Skeletal muscle tissue (tissue), 4 donors: ENCODE measurements around the gene WNT1. TPM values are rescaled to one million over a fixed set of nuclear protein-coding genes. Genes with fewer than 3 reads are reported as not detected.

Source experiments
- H3K27ac ChIP-seq: one replicate; pipeline ENCODE4 v1.7.0; 2013; ENCODE audit warnings: mild to moderate bottlenecking, low read depth, low read length, inconsistent platforms
- H3K27me3 ChIP-seq, 3 donors: one replicate each; pipeline ENCODE4 v1.7.0; 2013; ENCODE audit warnings: low read length in 3 of 3; ENCODE audit not compliant: control insufficient read depth in 3 of 3, insufficient read depth in 3 of 3
- H3K36me3 ChIP-seq, 3 donors: one replicate each; pipeline ENCODE4 v1.7.0; 2013; ENCODE audit warnings: low read length in 3 of 3; ENCODE audit not compliant: control insufficient read depth in 3 of 3, insufficient read depth in 3 of 3
- H3K4me1 ChIP-seq, 3 donors: one replicate each; pipeline ENCODE4 v1.7.0; 2013; ENCODE audit warnings: low read length in 3 of 3, mild to moderate bottlenecking in 3 of 3; ENCODE audit not compliant: control insufficient read depth in 3 of 3, insufficient read depth in 3 of 3
- H3K4me3 ChIP-seq, 3 donors: one replicate each; pipeline ENCODE4 v1.7.0; 2013; ENCODE audit warnings: low read length in 3 of 3
- H3K9ac ChIP-seq, 3 donors: one replicate each; pipeline ENCODE4 v1.7.0; 2013; ENCODE audit warnings: low read length in 3 of 3, mild to moderate bottlenecking in 3 of 3, moderate library complexity in 2 of 3, low read depth in 1 of 3
- H3K9me3 ChIP-seq, 3 donors: one replicate each; pipeline ENCODE4 v1.7.0; 2013; ENCODE audit warnings: low read length in 3 of 3; ENCODE audit not compliant: control insufficient read depth in 3 of 3
- total RNA-seq: library from RNA; depleted of rRNA; stranded (reverse); fragments of >200 nt; gene quantifications from one replicate; pipeline ENCODE4 v1.2.3, GENCODE V29; 2014
- donor health status: Osteomylitis.

WNT1 gene
- total RNA-seq, 1 donor from 2014 or later, result not detected

- H3K27me3 ChIP-seq, result no peaks in the 10 kb centered on the region
- H3K4me1 ChIP-seq, result peaks cover 17 to 55% (median 35%) of the 10 kb centered on the region in 3 donors
- H3K9ac ChIP-seq, result peak overlapping the region; percentile 90 to 99 (median 93)
- H3K4me3 ChIP-seq, result peak overlapping the region; percentile 83 to 98 (median 93)
- H3K36me3 ChIP-seq, result peaks cover 15 to 18% (median 16%) of the 10 kb centered on the region in 3 donors
- no peaks in the 10 kb centered on the region for H3K9me3 ChIP-seq
- H3K27ac ChIP-seq, result peak overlapping the region; percentile 99
Observed at GRCh38 chr12:49017891-49018260, 39.8 kb downstream of the WNT1 start.

DNA sequence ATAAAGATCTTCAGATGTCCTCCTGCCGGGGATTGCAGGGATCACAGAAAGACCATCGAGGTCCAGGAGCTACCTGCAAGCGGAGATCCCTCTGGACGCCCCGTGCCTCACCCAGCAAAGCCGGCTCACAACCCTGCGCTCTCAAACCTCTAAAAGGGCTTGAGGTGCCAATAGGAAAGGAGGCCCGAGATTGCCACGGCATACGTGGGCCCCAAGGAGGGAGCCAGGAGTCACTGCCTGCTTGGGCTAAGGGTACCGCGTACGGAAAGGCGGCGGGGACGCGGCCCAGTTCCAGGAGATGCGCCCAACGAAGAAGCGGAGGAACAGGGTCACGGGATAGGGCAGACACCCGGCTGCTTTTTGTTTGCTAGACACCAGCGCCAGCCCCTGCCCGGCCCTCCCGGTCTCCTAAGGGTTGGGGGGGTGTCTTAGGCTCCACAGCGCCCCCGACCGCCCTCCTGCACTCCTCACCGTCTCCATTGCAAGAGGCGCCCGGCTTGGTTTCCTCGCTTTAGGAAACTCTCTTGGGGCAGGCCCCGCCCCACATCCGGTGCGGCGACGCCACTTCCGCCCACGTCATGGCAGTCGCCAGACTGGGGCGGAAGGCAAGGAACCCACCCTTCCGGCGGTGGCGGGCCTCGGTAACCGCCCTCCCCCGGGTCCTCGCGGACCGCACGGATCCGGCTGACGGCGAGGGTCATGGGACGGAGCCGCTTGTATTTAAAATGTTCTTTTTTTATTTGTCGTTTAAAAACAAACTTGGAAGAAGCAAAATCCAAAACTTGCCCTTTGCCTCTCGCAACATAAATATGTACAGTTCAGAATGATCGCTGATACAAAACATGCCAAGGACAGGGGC, 40.4 kb downstream of the WNT1 start, which contains the start of gene PRKAG1:
PRKAG1 (minus strand) TSS at position 516 of the 859 bp plus-strand sequence; CDS start at position 480, 36 bp downstream.
- Histone ChIP-seq H3K9ac (peak within 1 kb of the TSS; percentile 90 to 99 (median 93)), H3K27me3 (no peaks in the 10 kb centered on the region), H3K9me3 (no peaks in the 10 kb centered on the region), H3K27ac (peak within 1 kb of the TSS; percentile 99), H3K4me3 (peak within 1 kb of the TSS; percentile 83 to 98 (median 93)), H3K4me1 (peaks cover 17 to 51% (median 29%) of the 10 kb centered on the region in 3 donors), H3K36me3 (peaks cover 21 to 23% (median 22%) of the 10 kb centered on the region in 3 donors)

- peak overlapping the region; percentile 99 for H3K27ac ChIP-seq
- peak overlapping the region; percentile 90 to 99 (median 93) for H3K9ac ChIP-seq
- peaks cover 25 to 29% (median 27%) of the 10 kb centered on the region in 3 donors for H3K36me3 ChIP-seq
- no peaks in the 10 kb centered on the region for H3K27me3 ChIP-seq
- H3K4me3 ChIP-seq, result peak overlapping the region; percentile 83 to 98 (median 91)
- no peaks in the 10 kb centered on the region for H3K9me3 ChIP-seq
- H3K4me1 ChIP-seq, result peaks cover 17 to 48% (median 29%) of the 10 kb centered on the region in 3 donors
Observed at GRCh38 chr12:49019120-49019430, 41.0 kb downstream of the WNT1 start.

GRCh38 chr12:49019443-49020324, 41.6 kb downstream of the WNT1 start:
- Histone ChIP-seq H3K36me3 (peaks cover 31 to 35% (median 34%) of the 10 kb centered on the region in 3 donors), H3K9ac (peak overlapping the region; percentile 50 to 99 (median 54)), H3K4me1 (peaks cover 17 to 42% (median 26%) of the 10 kb centered on the region in 3 donors), H3K27ac (peak overlapping the region; percentile 99), H3K9me3 (no peaks in the 10 kb centered on the region), H3K4me3 (peak overlapping the region in 1 of 3 donors; percentile 22), H3K27me3 (no peaks in the 10 kb centered on the region)

DNA sequence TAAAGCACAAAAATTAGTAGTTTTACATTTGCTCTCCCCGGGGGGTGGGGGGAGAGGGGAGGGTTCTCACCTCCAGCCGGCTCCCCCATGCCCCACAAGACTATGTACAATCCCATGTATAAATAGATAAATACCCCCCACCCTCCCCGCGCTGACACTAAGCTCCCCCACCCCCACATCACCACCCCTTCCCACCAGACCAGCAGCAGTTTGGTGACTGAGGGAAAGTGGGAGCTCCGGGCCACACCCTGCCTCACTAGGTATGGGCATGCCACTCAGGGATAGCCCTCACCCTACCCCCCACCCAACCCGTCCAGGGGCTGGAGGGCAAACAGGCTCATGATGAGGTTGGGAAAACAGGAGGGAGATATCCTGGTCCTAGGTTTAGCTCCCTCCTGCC, 42.3 kb downstream of the WNT1 start:
- no peaks in the 10 kb centered on the region for H3K9me3 ChIP-seq
- no peaks in the 10 kb centered on the region for H3K27me3 ChIP-seq
- H3K27ac ChIP-seq, result no peak overlapping the region
- no peak overlapping the region for H3K9ac ChIP-seq
- no peak overlapping the region for H3K4me3 ChIP-seq
- peaks cover 37 to 41% (median 41%) of the 10 kb centered on the region in 3 donors for H3K36me3 ChIP-seq
- peaks cover 17 to 34% (median 24%) of the 10 kb centered on the region in 3 donors for H3K4me1 ChIP-seq

DNA sequence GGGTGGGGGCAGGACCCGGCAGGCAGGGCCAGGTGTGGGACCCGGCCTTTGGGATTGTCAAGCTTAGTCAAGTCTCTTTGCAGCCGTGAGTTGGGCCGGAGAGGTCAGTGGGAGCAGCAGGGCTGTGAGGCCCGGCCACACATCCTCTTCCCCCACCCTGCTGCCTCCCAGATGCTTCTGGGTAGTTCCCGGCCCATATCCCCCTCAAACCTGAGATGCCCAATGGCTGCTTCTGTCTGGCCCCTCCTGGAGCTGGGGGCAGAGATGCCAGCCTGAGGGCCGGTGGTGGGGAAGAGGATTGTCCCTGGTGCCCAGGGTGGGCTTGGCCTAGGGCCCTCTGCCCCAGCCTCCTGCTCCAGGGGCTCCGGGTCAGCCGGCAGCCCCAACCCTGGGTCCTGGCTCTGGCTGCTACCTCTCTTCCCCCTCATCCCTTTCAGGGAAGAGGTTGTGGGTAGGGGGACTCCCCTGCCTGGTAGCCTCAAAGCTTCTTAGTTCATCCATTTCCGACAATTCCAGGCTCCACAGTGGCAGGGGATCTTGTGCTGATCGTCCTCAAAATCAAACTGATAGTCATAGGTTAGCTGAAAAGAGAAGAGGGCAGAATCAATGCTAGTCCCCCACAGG, 43.3 kb downstream of the WNT1 start:
- peaks cover 45 to 51% (median 50%) of the 10 kb centered on the region in 3 donors for H3K36me3 ChIP-seq
- no peak overlapping the region for H3K27ac ChIP-seq
- no peak overlapping the region for H3K9ac ChIP-seq
- no peaks in the 10 kb centered on the region for H3K9me3 ChIP-seq
- H3K27me3 ChIP-seq, result no peaks in the 10 kb centered on the region
- peaks cover 15 to 25% (median 19%) of the 10 kb centered on the region in 3 donors for H3K4me1 ChIP-seq
- no peak overlapping the region for H3K4me3 ChIP-seq

- no peaks in the 10 kb centered on the region for H3K9me3 ChIP-seq
- H3K4me1 ChIP-seq, result peaks cover 7 to 13% (median 8%) of the 10 kb centered on the region in 3 donors
- peaks cover 57 to 63% (median 61%) of the 10 kb centered on the region in 3 donors for H3K36me3 ChIP-seq
- H3K9ac ChIP-seq, result peak overlapping the region in 1 of 3 donors; percentile 8
- no peak overlapping the region for H3K4me3 ChIP-seq
- H3K27me3 ChIP-seq, result no peaks in the 10 kb centered on the region
- no peak overlapping the region for H3K27ac ChIP-seq
Observed at GRCh38 chr12:49022558-49023178, 44.5 kb downstream of the WNT1 start.

DNA sequence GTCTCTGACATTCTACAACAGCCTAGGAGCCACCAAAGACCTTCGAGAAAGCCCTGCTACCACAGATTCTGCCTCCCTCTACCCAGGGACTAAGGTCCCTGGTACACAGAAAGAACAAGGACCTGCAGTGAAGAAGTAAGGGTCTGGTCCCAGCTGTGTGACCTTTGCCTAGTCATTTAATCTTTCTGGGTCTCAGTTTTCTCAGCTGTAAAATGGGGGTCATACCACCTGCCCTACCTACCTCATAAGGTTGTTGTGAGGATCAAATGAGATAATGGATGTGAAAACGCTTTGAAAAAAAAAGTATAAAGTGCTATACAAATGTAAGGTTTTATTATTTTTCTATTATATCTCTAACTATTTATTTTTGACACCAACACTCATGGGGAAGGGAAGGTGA, 45.7 kb downstream of the WNT1 start:
- peaks cover 3 to 5% (median 5%) of the 10 kb centered on the region in 3 donors for H3K4me1 ChIP-seq
- H3K27me3 ChIP-seq, result no peaks in the 10 kb centered on the region
- no peak overlapping the region for H3K4me3 ChIP-seq
- no peak overlapping the region for H3K9ac ChIP-seq
- no peaks in the 10 kb centered on the region for H3K9me3 ChIP-seq
- peaks cover 68 to 75% (median 73%) of the 10 kb centered on the region in 3 donors for H3K36me3 ChIP-seq
- H3K27ac ChIP-seq, result no peak overlapping the region

- H3K9ac ChIP-seq, result no peak overlapping the region
- no peak overlapping the region for H3K4me3 ChIP-seq
- peaks cover 75 to 82% (median 77%) of the 10 kb centered on the region in 3 donors for H3K36me3 ChIP-seq
- no peaks in the 10 kb centered on the region for H3K27me3 ChIP-seq
- no peak overlapping the region for H3K27ac ChIP-seq
- H3K4me1 ChIP-seq, result peaks cover under 1% of the 10 kb centered on the region in 3 donors
- no peaks in the 10 kb centered on the region for H3K9me3 ChIP-seq
Observed at GRCh38 chr12:49024543-49024942, 46.4 kb downstream of the WNT1 start.
